ENCODE results near the gene ISL2.
"Not testable (repeated sequence)": the region's sequence is repeated elsewhere in the genome, so short reads cannot be mapped to it uniquely, and the experiment has no call there.

DNA sequence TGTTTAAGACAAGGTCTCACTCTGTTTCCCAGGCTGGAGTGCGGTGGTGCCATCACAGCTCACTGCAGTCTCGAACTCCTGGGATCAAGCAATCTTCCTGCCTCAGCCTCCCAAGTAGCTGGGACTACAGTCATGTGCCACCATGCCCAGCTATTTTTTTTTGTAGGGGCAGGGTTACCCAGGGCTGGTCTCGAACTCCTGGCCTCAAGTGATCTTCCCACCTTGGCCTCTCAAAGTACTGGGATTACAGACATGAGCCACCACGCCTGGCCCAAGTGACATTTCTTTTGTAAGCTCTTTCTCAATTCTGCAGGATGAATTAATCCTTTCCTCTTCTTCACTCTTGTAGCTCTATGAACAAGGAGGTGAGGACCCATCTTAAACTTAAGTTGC is 23.4 kb upstream of the ISL2 start:
- TF ChIP-seq, protein P1, sequence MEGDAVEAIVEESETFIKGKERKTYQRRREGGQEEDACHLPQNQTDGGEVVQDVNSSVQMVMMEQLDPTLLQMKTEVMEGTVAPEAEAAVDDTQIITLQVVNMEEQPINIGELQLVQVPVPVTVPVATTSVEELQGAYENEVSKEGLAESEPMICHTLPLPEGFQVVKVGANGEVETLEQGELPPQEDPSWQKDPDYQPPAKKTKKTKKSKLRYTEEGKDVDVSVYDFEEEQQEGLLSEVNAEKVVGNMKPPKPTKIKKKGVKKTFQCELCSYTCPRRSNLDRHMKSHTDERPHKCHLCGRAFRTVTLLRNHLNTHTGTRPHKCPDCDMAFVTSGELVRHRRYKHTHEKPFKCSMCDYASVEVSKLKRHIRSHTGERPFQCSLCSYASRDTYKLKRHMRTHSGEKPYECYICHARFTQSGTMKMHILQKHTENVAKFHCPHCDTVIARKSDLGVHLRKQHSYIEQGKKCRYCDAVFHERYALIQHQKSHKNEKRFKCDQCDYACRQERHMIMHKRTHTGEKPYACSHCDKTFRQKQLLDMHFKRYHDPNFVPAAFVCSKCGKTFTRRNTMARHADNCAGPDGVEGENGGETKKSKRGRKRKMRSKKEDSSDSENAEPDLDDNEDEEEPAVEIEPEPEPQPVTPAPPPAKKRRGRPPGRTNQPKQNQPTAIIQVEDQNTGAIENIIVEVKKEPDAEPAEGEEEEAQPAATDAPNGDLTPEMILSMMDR (conservative IDR thresholded peaks at IDR 0.05 in 1 of 2, IDR thresholded peaks at IDR 0.05 in 1 of 2; ENCODE audit: low read depth in 1 of 2, low read length in 2 of 2), result not testable (repeated sequence)
- not testable (repeated sequence) for TF ChIP-seq EZH2 (IDR thresholded peaks at IDR 0.05; ENCODE audit: low read length, missing control alignments)

Data from fibroblast of lung (primary cell).